ENCODE data around the gene MAPRE2. TPM values are rescaled to one million over a fixed set of nuclear protein-coding genes. Genes with fewer than 3 reads are reported as not detected.

Gene MAPRE2
- total and polyA plus RNA-seq, 2 of the 13 experiments (the other 11 are each of a cell fraction or from before 2014, with no cell fraction given), result 34.5 to 67.9 TPM

- TF ChIP-seq MLXIP (CRISPR knock-in tag; IDR thresholded peaks at IDR 0.05; ENCODE audit: borderline replicate concordance), result no peak
- TF ChIP-seq ZNF510 (CRISPR knock-in tag; IDR thresholded peaks at IDR 0.05; ENCODE audit: low read depth), result no peak
- no peak for TF ChIP-seq NFE2L1 (CRISPR knock-in tag; IDR thresholded peaks at IDR 0.05; ENCODE audit: borderline replicate concordance)
- TF ChIP-seq GLMP (CRISPR knock-in tag; IDR thresholded peaks at IDR 0.05; ENCODE audit: borderline replicate concordance), result no peak
- TF ChIP-seq PAWR (CRISPR knock-in tag; IDR thresholded peaks at IDR 0.05; ENCODE audit: borderline replicate concordance), result no peak
- TF ChIP-seq HHEX (CRISPR knock-in tag; IDR thresholded peaks at IDR 0.05), result no peak
- TF ChIP-seq ZNF724P (CRISPR knock-in tag; IDR thresholded peaks at IDR 0.05; ENCODE audit: borderline replicate concordance), result no peak
- TF ChIP-seq TARDBP (CRISPR knock-in tag; IDR thresholded peaks at IDR 0.05), result peak; percentile 63; the same call in 1 of the 2 replicates
- no peak for TF ChIP-seq ZNF564 (CRISPR knock-in tag; IDR thresholded peaks at IDR 0.05)
- no peak for TF ChIP-seq TP53 (CRISPR knock-in tag; conservative IDR thresholded peaks at IDR 0.05)
- TF ChIP-seq RBM22 (optimal IDR thresholded peaks at IDR 0.05; ENCODE audit: low read length), result no peak
- TF ChIP-seq MBNL3 (CRISPR knock-in tag; conservative IDR thresholded peaks at IDR 0.05), result no peak
- no peak for TF ChIP-seq BRCA1 (CRISPR knock-in tag; IDR thresholded peaks at IDR 0.05)
- no peak for TF ChIP-seq CHCHD3 (CRISPR knock-in tag; IDR thresholded peaks at IDR 0.05)
- no peak for TF ChIP-seq CENPT (CRISPR knock-in tag; IDR thresholded peaks at IDR 0.05; ENCODE audit: low read depth)
- no peak for TF ChIP-seq ZNF251 (CRISPR knock-in tag; IDR thresholded peaks at IDR 0.05)
- no peak for TF ChIP-seq NFIB (CRISPR knock-in tag; IDR thresholded peaks at IDR 0.05; ENCODE audit: borderline replicate concordance)
- TF ChIP-seq RFX1 (IDR thresholded peaks at IDR 0.05), result no peak
- no peak for TF ChIP-seq CEBPZ (IDR thresholded peaks at IDR 0.05; ENCODE audit: low read length)
- no peak for TF ChIP-seq CREB3 (CRISPR knock-in tag; IDR thresholded peaks at IDR 0.05)
- TF ChIP-seq POLR2A (IDR thresholded peaks at IDR 0.05; ENCODE audit: insufficient read depth in 1 of 2, low read depth in 2 of 2, low read length in 2 of 2), result no peak
- no peak for TF ChIP-seq NFE2 (CRISPR knock-in tag; IDR thresholded peaks at IDR 0.05)
- TF ChIP-seq PCBP1 (IDR thresholded peaks at IDR 0.05; ENCODE audit: borderline replicate concordance, low read depth, low read length), result no peak
Measured at GRCh38 chr18:35084494-35085449, 43.6 kb downstream of the MAPRE2 start (continued).

Measured in HepG2 (cell line).